B cell (primary cell): ENCODE results near the gene NPC2.

ENCODE experiments used
- CTCF ChIP-seq: fragments of 200-600 bp; IDR thresholded peaks from one replicate; pipeline ENCODE4 v1.8.0; 2022; ENCODE audit warnings: antibody characterized with exemption, mild to moderate bottlenecking
- EZH2 ChIP-seq: IDR thresholded peaks from 2 replicates; pipeline ENCODE4 v1.6.1; 2012; ENCODE audit warnings: borderline replicate concordance, low read depth, mild to moderate bottlenecking, moderate library complexity, low read length; ENCODE audit not compliant: insufficient read depth, poor library complexity, severe bottlenecking

DNA sequence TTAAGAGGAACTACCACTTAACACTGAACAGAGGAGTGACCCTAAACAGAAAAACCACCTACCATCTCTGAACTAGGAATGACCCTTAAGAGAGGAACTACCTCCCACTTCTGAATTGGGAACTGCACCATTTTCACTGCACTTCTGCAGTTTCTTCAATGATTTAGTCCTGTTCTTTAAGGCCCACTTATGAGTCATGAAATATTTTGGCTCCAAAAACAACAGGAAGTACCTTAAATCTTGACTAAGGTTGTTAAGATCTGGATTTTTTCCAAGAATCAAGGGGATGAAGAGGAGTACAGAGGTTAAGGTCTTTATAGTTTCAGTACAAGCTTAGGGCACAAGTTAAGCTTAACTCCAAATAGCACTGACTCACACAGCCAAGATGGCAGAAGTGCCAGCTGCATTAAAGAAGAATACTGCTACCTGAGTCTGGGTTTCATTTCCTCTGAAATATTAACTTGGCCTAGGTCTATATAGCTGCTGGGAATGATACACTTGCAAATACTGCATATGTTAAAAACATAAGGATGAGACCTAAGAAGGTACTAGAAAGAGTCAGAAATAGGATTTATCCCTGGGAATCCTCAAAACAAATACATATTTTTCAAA is 4.2 kb downstream of the NPC2 start:
- TF ChIP-seq EZH2 (no peak), CTCF (no peak)
